H1 (cell line): Measurements from ENCODE around the gene BEAN1. TPM values are rescaled to one million over a fixed set of nuclear protein-coding genes. Genes with fewer than 3 reads are reported as not detected.
A peak's percentile ranks its signal among the peaks of the same experiment; 100 is the strongest.

ENCODE experiments used
- CTCF ChIA-PET: fragments of 300-600 bp; sonication (Branson Sonifier 250); formaldehyde crosslinking; loops from one replicate; lab custom pipeline; 2021; ENCODE audit not compliant: partially characterized antibody; lab: Charles Lee
- POLR2A ChIA-PET: fragments of 300-600 bp; sonication (Branson Sonifier 250); formaldehyde crosslinking; loops from one replicate; lab custom pipeline; 2021; ENCODE audit warnings: inconsistent platforms; ENCODE audit not compliant: partially characterized antibody; lab: Charles Lee
- DNase-seq, 2 experiments: peaks; one replicate each; pipeline versions ENCODE4 v3.0.0 to v3.0.0-alpha.2; 2010 to 2022; ENCODE audit warnings: low spot score in 2 of 2, low read depth in 1 of 2, mixed read lengths in 1 of 2
- FAIRE-seq: peaks from 2 replicates; lab custom pipeline; 2011; peaks lifted over from hg19 to GRCh38; lab: Jason Lieb, UNC
- H2AFZ ChIP-seq: 2 replicates; pipeline ENCODE4 v1.8.1; 2012; ENCODE audit warnings: low read length, inconsistent platforms
- H2AK5ac ChIP-seq: 2 replicates; pipeline ENCODE4 v1.6.1; 2013; ENCODE audit warnings: low read depth, low read length
- H2BK120ac ChIP-seq: replicated peaks from 2 replicates; pipeline ENCODE3; 2013; ENCODE audit warnings: low read depth, low read length, inconsistent platforms
- H2BK12ac ChIP-seq: 2 replicates; pipeline ENCODE4 v1.6.1; 2013; ENCODE audit warnings: low read depth, low read length
- H2BK15ac ChIP-seq: 2 replicates; pipeline ENCODE4 v1.6.1; 2013; ENCODE audit warnings: low read length
- H2BK20ac ChIP-seq: 2 replicates; pipeline ENCODE4 v1.6.1; 2013; ENCODE audit warnings: low read length
- H2BK5ac ChIP-seq: 2 replicates; pipeline ENCODE4 v1.6.1; 2013; ENCODE audit warnings: low read depth, low read length
- H3K14ac ChIP-seq: 2 replicates; pipeline ENCODE4 v1.6.1; 2013; ENCODE audit warnings: inconsistent platforms; ENCODE audit not compliant: insufficient read length
- H3K18ac ChIP-seq: 2 replicates; pipeline ENCODE4 v1.6.1; 2013; ENCODE audit warnings: low read length; ENCODE audit errors: extremely low read depth
- H3K23ac ChIP-seq: 2 replicates; pipeline ENCODE4 v1.6.1; 2013; ENCODE audit warnings: inconsistent platforms; ENCODE audit not compliant: insufficient read length
- H3K23me2 ChIP-seq: 2 replicates; pipeline ENCODE4 v1.6.1; 2013; ENCODE audit warnings: low read depth, low read length
- H3K27ac ChIP-seq: 2 replicates; pipeline ENCODE4 v1.6.1; 2011; ENCODE audit warnings: low read depth, low read length, inconsistent platforms
- H3K27me3 ChIP-seq, 4 experiments: replicated peaks in 1 of 4; 1 replicate in 1 of 4; 2 replicates in 3 of 4; pipeline versions ENCODE4 v1.6.1 to v1.8.1; 2011 to 2013; ENCODE audit warnings: low read length in 3 of 4, mild to moderate bottlenecking in 3 of 4, inconsistent platforms in 2 of 4, mixed read lengths in 2 of 4, moderate library complexity in 1 of 4; ENCODE audit not compliant: control insufficient read depth in 3 of 4, insufficient read depth in 3 of 4; ENCODE audit errors: extremely low read depth in 1 of 4
- H3K36me3 ChIP-seq, 4 experiments: 2 replicates each; pipeline versions ENCODE4 v1.6.1 to v1.8.1; 2011 to 2013; ENCODE audit warnings: mild to moderate bottlenecking in 4 of 4, low read length in 3 of 4, moderate library complexity in 2 of 4, control low read depth in 1 of 4, inconsistent platforms in 1 of 4; ENCODE audit not compliant: insufficient read depth in 4 of 4, control insufficient read depth in 2 of 4
- H3K4ac ChIP-seq: replicated peaks from 2 replicates; pipeline ENCODE3; 2013; ENCODE audit warnings: low read length, low read depth, mixed read lengths, inconsistent platforms; ENCODE audit not compliant: insufficient read length
- H3K4me1 ChIP-seq, 4 experiments: replicated peaks in 1 of 4; 1 replicate in 1 of 4; 2 replicates in 3 of 4; pipeline versions ENCODE4 v1.6.1 to v1.8.1; 2011 to 2013; ENCODE audit warnings: low read length in 3 of 4, inconsistent platforms in 2 of 4, mixed read lengths in 1 of 4; ENCODE audit not compliant: insufficient read depth in 4 of 4, control insufficient read depth in 3 of 4
- H3K4me2 ChIP-seq, 2 experiments: 2 replicates each; pipeline versions ENCODE4 v1.6.1 to v1.8.1; 2011 to 2013; ENCODE audit warnings: low read depth in 2 of 2, low read length in 2 of 2, control low read depth in 1 of 2, inconsistent platforms in 1 of 2, mild to moderate bottlenecking in 1 of 2; ENCODE audit not compliant: insufficient read depth in 1 of 2
- H3K4me3 ChIP-seq, 4 experiments: fragments of 200-600, 300-600 bp in 1 of 4; sonication (generic), shearing (Covaris generic), sonication (Bioruptor Twin) in 1 of 4; 2 replicates each; pipeline versions ENCODE4 v1.5.1 to v1.8.1; 2011 to 2016; ENCODE audit warnings: low read length in 4 of 4, low read depth in 3 of 4, control low read depth in 2 of 4, inconsistent platforms in 2 of 4, mild to moderate bottlenecking in 2 of 4, mixed read lengths in 1 of 4, moderate library complexity in 1 of 4; ENCODE audit not compliant: insufficient read depth in 2 of 4; ENCODE audit errors: extremely low read depth in 1 of 4
- H3K56ac ChIP-seq: replicated peaks from 2 replicates; pipeline ENCODE3; 2013; ENCODE audit warnings: low read depth, mild to moderate bottlenecking, mixed read lengths, low read length, inconsistent platforms; ENCODE audit not compliant: insufficient read length
- H3K79me1 ChIP-seq: 2 replicates; pipeline ENCODE4 v1.6.1; 2013; ENCODE audit warnings: low read depth, low read length, control low read depth
- H3K79me2 ChIP-seq, 2 experiments: 2 replicates each; pipeline versions ENCODE4 v1.6.1 to v1.8.1; 2012 to 2013; ENCODE audit warnings: low read length in 2 of 2, mild to moderate bottlenecking in 2 of 2, inconsistent platforms in 1 of 2; ENCODE audit not compliant: insufficient read depth in 2 of 2, control insufficient read depth in 1 of 2
- H3K9ac ChIP-seq, 4 experiments: replicated peaks in 1 of 4; 1 replicate in 1 of 4; 2 replicates in 3 of 4; pipeline versions ENCODE4 v1.6.1 to v1.8.1; 2011 to 2013; ENCODE audit warnings: low read depth in 3 of 4, low read length in 3 of 4, control low read depth in 2 of 4, mild to moderate bottlenecking in 2 of 4, moderate library complexity in 2 of 4, inconsistent platforms in 1 of 4; ENCODE audit errors: extremely low read depth in 1 of 4
- H3K9me3 ChIP-seq, 2 experiments: 2 replicates each; pipeline versions ENCODE4 v1.6.1 to v1.8.1; 2012 to 2013; ENCODE audit warnings: mild to moderate bottlenecking in 2 of 2, moderate library complexity in 2 of 2, control low read depth in 1 of 2, inconsistent platforms in 1 of 2, low read depth in 1 of 2, low read length in 1 of 2, mixed read lengths in 1 of 2; ENCODE audit not compliant: insufficient read depth in 2 of 2
- H4K20me1 ChIP-seq, 2 experiments: replicated peaks in 1 of 2; 2 replicates each; pipeline versions ENCODE3 to v1.8.1; 2011 to 2013; ENCODE audit warnings: inconsistent platforms in 2 of 2, low read length in 2 of 2, mild to moderate bottlenecking in 1 of 2; ENCODE audit not compliant: insufficient read depth in 2 of 2, control insufficient read depth in 1 of 2
- H4K5ac ChIP-seq: 2 replicates; pipeline ENCODE4 v1.6.1; 2013; ENCODE audit warnings: low read length, low read depth, mixed read lengths, inconsistent platforms; ENCODE audit not compliant: insufficient read length
- H4K8ac ChIP-seq: 2 replicates; pipeline ENCODE4 v1.8.0; 2013; ENCODE audit warnings: mild to moderate bottlenecking, moderate library complexity, low read length, inconsistent platforms; ENCODE audit not compliant: insufficient read depth; ENCODE audit errors: extremely low read depth
- H4K91ac ChIP-seq: replicated peaks from 2 replicates; pipeline ENCODE3; 2013; ENCODE audit warnings: low read length, mixed read lengths, inconsistent platforms; ENCODE audit not compliant: insufficient read length
- CHD2 ChIP-seq: IDR thresholded peaks from 2 replicates; pipeline ENCODE4 v1.6.1; 2012; ENCODE audit warnings: low read length, improper control_type of control experiment
- EGR1 ChIP-seq: IDR thresholded peaks from 2 replicates; pipeline ENCODE4 v1.6.1; 2011; ENCODE audit warnings: low read depth, low read length, borderline replicate concordance
- EP300 ChIP-seq, 2 experiments: IDR thresholded peaks; 1 replicate in 1 of 2; 2 replicates in 1 of 2; pipeline ENCODE4 v1.6.1; 2011 to 2012; ENCODE audit warnings: low read depth in 2 of 2, low read length in 2 of 2, mild to moderate bottlenecking in 2 of 2, borderline replicate concordance in 1 of 2, inconsistent platforms in 1 of 2, moderate library complexity in 1 of 2
- GABPA ChIP-seq: IDR thresholded peaks from 2 replicates; pipeline ENCODE4 v1.6.1; 2011; ENCODE audit warnings: mild to moderate bottlenecking, low read length, moderate library complexity, borderline replicate concordance; ENCODE audit not compliant: insufficient read depth
- RAD21 ChIP-seq, 2 experiments: IDR thresholded peaks in 1 of 2; conservative IDR thresholded peaks in 1 of 2; 2 replicates each; pipeline ENCODE4 v1.6.1; 2011; ENCODE audit warnings: low read depth in 2 of 2, low read length in 2 of 2, improper control_type of control experiment in 1 of 2, inconsistent platforms in 1 of 2, mild to moderate bottlenecking in 1 of 2, moderate library complexity in 1 of 2
- RFX5 ChIP-seq: IDR thresholded peaks from 2 replicates; pipeline ENCODE4 v1.6.1; 2011; ENCODE audit warnings: low read depth, low read length, improper control_type of control experiment, borderline replicate concordance
- WGBS, 2 experiments: shearing (Covaris generic) in 1 of 2; methylation state at CpG; one replicate each; pipeline versions ENCODE4 v1.1.6 to v1.1.7; 2013 to 2015; ENCODE audit warnings: low lambda C conversion rate in 2 of 2, mixed read lengths in 2 of 2, inconsistent platforms in 1 of 2, low coverage in 1 of 2, missing lambda C conversion rate in 1 of 2; ENCODE audit not compliant: insufficient replicate concordance in 2 of 2, insufficient coverage in 1 of 2, insufficient read length in 1 of 2; ENCODE audit errors: extremely low coverage in 1 of 2, missing lambda C conversion rate in 1 of 2; 5-methylcytosine and 5-hydroxymethylcytosine counted together
- polyA plus RNA-seq, 7 experiments: library from polyadenylated mRNA; depleted of rRNA in 3 of 7; stranded (reverse) in 5 of 7; unstranded in 2 of 7; fragments of >200 nt in 5 of 7; fragments of 200-250 nt in 2 of 7; gene quantifications; 1 replicate in 5 of 7; 2 replicates in 1 of 7; 4 replicates in 1 of 7; pipeline versions ENCODE4 v1.2.1 to v1.2.3, GENCODE V29; 2011 to 2013; ENCODE audit warnings: missing spikeins in 2 of 7, mixed read lengths in 2 of 7
- total RNA-seq: library from RNA; stranded (reverse); fragmentation: NEBNext Ultra II Directional; extraction: Animal tissue kit (Norgen Biotek cat#: 25700); gene quantifications from 2 replicates; pipeline ENCODE4 v1.2.1, GENCODE V29; 2021

Gene BEAN1
- total and polyA plus RNA-seq, 2 of the 8 experiments (the other 6 are each of a cell fraction or from before 2014, with no cell fraction given): 0.08 TPM; not detected in 1

DNA sequence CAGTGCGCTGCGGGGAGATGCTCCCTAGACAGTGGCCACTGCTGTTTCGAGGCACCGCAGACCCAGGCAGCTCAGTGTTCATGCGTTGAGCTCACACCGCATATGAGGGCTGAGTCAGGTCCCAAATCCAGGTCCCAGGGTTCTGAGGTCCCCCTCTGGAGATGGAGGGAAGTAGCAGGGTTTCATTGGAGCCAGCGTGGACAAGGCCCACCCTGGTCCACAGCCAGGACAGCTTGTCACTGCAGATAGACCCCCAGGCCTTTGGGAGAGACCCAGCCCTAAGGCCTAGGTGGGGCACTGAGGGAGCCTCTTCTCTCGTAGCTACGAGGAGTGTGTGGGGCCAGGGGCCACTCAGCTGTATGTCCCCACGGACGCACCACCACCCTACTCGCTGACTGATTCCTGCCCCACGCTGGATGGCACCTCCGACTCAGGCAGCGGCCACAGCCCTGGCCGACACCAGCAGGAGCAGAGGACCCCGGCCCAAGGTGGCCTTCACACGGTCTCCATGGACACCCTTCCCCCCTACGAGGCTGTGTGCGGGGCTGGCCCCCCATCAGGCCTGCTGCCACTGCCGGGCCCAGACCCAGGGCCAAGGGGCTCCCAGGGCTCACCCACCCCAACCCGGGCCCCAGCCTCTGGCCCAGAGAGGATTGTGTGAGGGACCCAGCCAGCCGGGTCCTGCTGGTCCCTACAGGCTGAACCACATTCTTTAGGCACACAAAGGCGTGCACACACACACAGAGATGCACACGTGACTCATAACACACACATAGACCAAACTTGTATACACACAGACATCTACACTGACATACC is 53.4 kb downstream of the BEAN1 start:
- H3K4me2 ChIP-seq: no peak overlapping the region
- FAIRE-seq: no peak
- H4K20me1 ChIP-seq: no peaks in the 10 kb centered on the region
- no peak overlapping the region for H3K56ac ChIP-seq
- H3K36me3 ChIP-seq: no peaks in the 10 kb centered on the region; a peak in 1 of 8 replicates
- peaks cover 0 to 3% (median 0%) of the 10 kb centered on the region in 4 experiments; a peak in 1 of 7 replicates for H3K27me3 ChIP-seq
- ChIA-PET POLR2A (interaction anchor here (1.1 kb wide), 1 partner anchor 32 kb away, joined by 3 read pairs; no protein-coding TSS in a partner anchor), CTCF (interaction anchor here (0.7 to 15.3 kb wide), 26 partner anchors 8 to 136 kb away, joined by 3 to 226 read pairs (median 4); partner anchors contain the start of gene BEAN1)
- H2BK15ac ChIP-seq: no peak overlapping the region
- no peak overlapping the region for H2AFZ ChIP-seq
- H4K91ac ChIP-seq: peak overlapping the region; percentile 16
- no peak for DNase-seq
- H3K4me1 ChIP-seq: peaks cover 0 to 9% (median 3%) of the 10 kb centered on the region in 4 experiments; a peak in 6 of 7 replicates
- H4K5ac ChIP-seq: no peak overlapping the region
- no peaks in the 10 kb centered on the region; the same call in 1 of the 2 replicates for H3K23me2 ChIP-seq
- H3K4me3 ChIP-seq: no peak overlapping the region
- H3K23ac ChIP-seq: no peak overlapping the region
- no peak overlapping the region for H3K27ac ChIP-seq
- no peak overlapping the region for H3K4ac ChIP-seq
- H3K79me1 ChIP-seq: no peaks in the 10 kb centered on the region
- no peak overlapping the region for H2AK5ac ChIP-seq
- H3K79me2 ChIP-seq: no peaks in the 10 kb centered on the region
- H3K18ac ChIP-seq: no peak overlapping the region
- no peak overlapping the region for H2BK12ac ChIP-seq
- H3K9me3 ChIP-seq: no peaks in the 10 kb centered on the region
- H2BK120ac ChIP-seq: no peak overlapping the region
- H4K8ac ChIP-seq: peak overlapping the region; percentile 62
- H2BK5ac ChIP-seq: no peak overlapping the region
- no peak overlapping the region for H3K9ac ChIP-seq
- H3K14ac ChIP-seq: no peak overlapping the region
- WGBS, 2 experiments: 95% methylated on average over 23 of the region's 25 CpGs; no CpG with 5 or more reads in 1 of the 2 experiments
- TF ChIP-seq EP300 (IDR thresholded peaks at IDR 0.05; ENCODE audit: borderline replicate concordance in 1 of 2, low read depth in 2 of 2, low read length in 2 of 2) (no peak), CHD2 (no peak), EGR1 (no peak), GABPA (no peak), RFX5 (no peak), RAD21 (IDR thresholded peaks at IDR 0.05 in 1 of 2, conservative IDR thresholded peaks at IDR 0.05 in 1 of 2; ENCODE audit: low read depth in 2 of 2, low read length in 2 of 2) (no peak)
- H2BK20ac ChIP-seq: 0 out of 2 replicates have a peak overlapping the region, but pooled peaks have one; percentile 56
